Fibroblast of peridontal ligament (primary cell): ENCODE data around the gene PTPRN2.
"Not testable (repeated sequence)": the region's sequence is repeated elsewhere in the genome, so short reads cannot be mapped to it uniquely, and the experiment has no call there.

ENCODE experiments used
- DNase-seq: peaks from one replicate; pipeline ENCODE4 v3.0.0-alpha.2; 2010; ENCODE audit errors: extremely low read depth

The PTPRN2 gene

GRCh38 chr7:157592636-157593320, 994.8 kb downstream of the PTPRN2 start:
- DNase-seq, result not testable (repeated sequence)

- DNase-seq, result no peak
These were observed 997.1 kb downstream of the PTPRN2 start for GRCh38 chr7:157590526-157590925.

- no peak for DNase-seq
These were observed 997.9 kb downstream of the PTPRN2 start for GRCh38 chr7:157589680-157590079.

- no peak for DNase-seq
These were observed 999.6 kb downstream of the PTPRN2 start for GRCh38 chr7:157587805-157588560.

- DNase-seq, result no peak
These were observed 1000.4 kb downstream of the PTPRN2 start for GRCh38 chr7:157587051-157587804.

- DNase-seq, result no peak
These were observed 1001.1 kb downstream of the PTPRN2 start for GRCh38 chr7:157586426-157586955.

GRCh38 chr7:157585113-157585861, 1002.3 kb downstream of the PTPRN2 start:
- no peak for DNase-seq

- DNase-seq, result no peak
These were observed 1003.2 kb downstream of the PTPRN2 start for GRCh38 chr7:157584420-157584819.

GRCh38 chr7:157581740-157582139, 1005.9 kb downstream of the PTPRN2 start:
- no peak for DNase-seq

- DNase-seq, result no peak
These were observed 1007.3 kb downstream of the PTPRN2 start for GRCh38 chr7:157580324-157580723.

- no peak for DNase-seq
These were observed 1008.2 kb downstream of the PTPRN2 start for GRCh38 chr7:157579425-157579824.

GRCh38 chr7:157577796-157578339, 1009.8 kb downstream of the PTPRN2 start:
- DNase-seq, result no peak

GRCh38 chr7:157577061-157577460, 1010.6 kb downstream of the PTPRN2 start:
- DNase-seq, result no peak

- DNase-seq, result no peak
These were observed 1011.2 kb downstream of the PTPRN2 start for GRCh38 chr7:157576415-157576814.

GRCh38 chr7:157575777-157576176, 1011.8 kb downstream of the PTPRN2 start:
- no peak for DNase-seq

- DNase-seq, result no peak
These were observed 1012.6 kb downstream of the PTPRN2 start for GRCh38 chr7:157574914-157575586.

- DNase-seq, result no peak
These were observed 1013.4 kb downstream of the PTPRN2 start for GRCh38 chr7:157574120-157574825.

GRCh38 chr7:157573244-157573643, 1014.4 kb downstream of the PTPRN2 start:
- no peak for DNase-seq

- no peak for DNase-seq
These were observed 1015.0 kb downstream of the PTPRN2 start for GRCh38 chr7:157572622-157573021.
